Ascending aorta (tissue), 2 donors: ENCODE data around the gene GP1BB. TPM values are rescaled to one million over a fixed set of nuclear protein-coding genes. Genes with fewer than 3 reads are reported as not detected.

Experiments
- DNase-seq, 2 donors: peaks; one replicate each; pipeline ENCODE4 v3.0.0-alpha.2; 2019; ENCODE audit warnings: low spot score in 2 of 2
- H3K27ac ChIP-seq, 2 donors: fragments of 200-600 bp; sonication (generic); one replicate each; pipeline ENCODE4 v1.5.1; 2016 to 2017; ENCODE audit warnings: mild to moderate bottlenecking in 1 of 2
- H3K27me3 ChIP-seq: fragments of 200-600 bp; sonication (generic); one replicate; pipeline ENCODE4 v1.5.1; 2017
- H3K36me3 ChIP-seq, 2 donors: fragments of 200-600 bp; sonication (generic); one replicate each; pipeline ENCODE4 v1.5.1; 2016
- H3K4me1 ChIP-seq, 2 donors: fragments of 200-600 bp; sonication (generic); one replicate each; pipeline ENCODE4 v1.5.1; 2016 to 2017; ENCODE audit warnings: mild to moderate bottlenecking in 1 of 2
- H3K4me3 ChIP-seq, 2 donors: fragments of 200-600 bp; sonication (generic); one replicate each; pipeline ENCODE4 v1.5.1; 2016 to 2017; ENCODE audit warnings: mild to moderate bottlenecking in 1 of 2
- H3K9me3 ChIP-seq, 2 donors: fragments of 200-600 bp; sonication (generic); one replicate each; pipeline ENCODE4 v1.5.1; 2016
- CTCF ChIP-seq, 3 experiments: fragments of 200-600 bp in 2 of 3; fragments of 450-650 bp in 1 of 3; sonication (generic) in 2 of 3; IDR thresholded peaks; one replicate each; pipeline ENCODE4 v1.5.1; 2016 to 2019; ENCODE audit warnings: antibody characterized with exemption in 3 of 3, mild to moderate bottlenecking in 1 of 3, moderate library complexity in 1 of 3
- intact Hi-C: fragments of 100-400 bp; cut with DNase I; formaldehyde crosslinking; loops from one replicate; pipeline ENCODE4 v1.15.1; 2023
- total RNA-seq: library from RNA; depleted of rRNA; stranded (reverse); fragments of >200 nt; gene quantifications from one replicate; pipeline ENCODE4 v1.1.0, GENCODE V29; 2016

GP1BB gene
- total RNA-seq, 1 donor from 2014 or later, result 50.2 TPM

DNA sequence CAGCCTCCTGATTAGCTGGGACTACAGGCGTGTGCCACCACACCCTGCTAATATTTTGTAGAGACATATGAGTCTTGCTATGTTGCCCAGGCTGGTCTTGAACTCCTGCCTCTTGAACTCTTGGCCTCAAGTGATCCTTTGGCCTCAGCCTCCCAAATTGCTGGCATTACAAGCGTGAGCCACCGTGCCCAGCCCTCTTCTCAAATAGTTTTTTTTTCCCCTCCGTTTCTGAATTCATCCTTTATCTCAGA, 49.0 kb downstream of the GP1BB start:
- Histone ChIP-seq H3K36me3 (no peaks in the 10 kb centered on the region), H3K9me3 (no peaks in the 10 kb centered on the region), H3K4me3 (no peak overlapping the region), H3K27me3 (no peaks in the 10 kb centered on the region), H3K27ac (no peak overlapping the region), H3K4me1 (no peaks in the 10 kb centered on the region)
- intact Hi-C loops, result no loop called here
- DNase-seq, result no peak
- no peak for TF ChIP-seq CTCF (IDR thresholded peaks at IDR 0.05)

- Histone ChIP-seq H3K4me3 (no peak overlapping the region), H3K4me1 (no peaks in the 10 kb centered on the region), H3K9me3 (no peaks in the 10 kb centered on the region), H3K36me3 (no peaks in the 10 kb centered on the region), H3K27ac (no peak overlapping the region), H3K27me3 (no peaks in the 10 kb centered on the region)
- TF ChIP-seq CTCF (IDR thresholded peaks at IDR 0.05), result no peak
- no peak for DNase-seq
- intact Hi-C loops, result no loop called here
Observed at GRCh38 chr22:19772673-19773469, 49.5 kb downstream of the GP1BB start.

GRCh38 chr22:19773470-19774040, 50.2 kb downstream of the GP1BB start:
- Histone ChIP-seq H3K27me3 (no peaks in the 10 kb centered on the region), H3K36me3 (no peaks in the 10 kb centered on the region), H3K4me1 (no peaks in the 10 kb centered on the region), H3K27ac (no peak overlapping the region), H3K4me3 (no peak overlapping the region), H3K9me3 (no peaks in the 10 kb centered on the region)
- intact Hi-C loops, result no loop called here
- no peak for DNase-seq
- TF ChIP-seq CTCF (IDR thresholded peaks at IDR 0.05), result no peak

Other genes with a start within 250 kb of the GP1BB start
- 81.5 TPM for gene UFD1, start 244.3 kb upstream of the GP1BB start, total RNA-seq
- not detected for gene CDC45, start 243.6 kb upstream of the GP1BB start, total RNA-seq
- 482 TPM for gene CLDN5, start 199.1 kb upstream of the GP1BB start, total RNA-seq
- 105 TPM for gene SEPTIN5, start 9.0 kb upstream of the GP1BB start, total RNA-seq
- not detected for gene TBX1, start 37.2 kb downstream of the GP1BB start, total RNA-seq
- gene GNB1L, start 131.3 kb downstream of the GP1BB start, total RNA-seq, result 7.9 TPM
- 8.8 TPM for gene RTL10, start 131.3 kb downstream of the GP1BB start, total RNA-seq
- gene COMT, start 218.2 kb downstream of the GP1BB start, total RNA-seq, result 150 TPM
- 46.0 TPM for gene TXNRD2, start 218.3 kb downstream of the GP1BB start, total RNA-seq